ENCODE measurements around the gene ELP5.
A peak's percentile ranks its signal among the peaks of the same experiment; 100 is the strongest.

The ELP5 gene, protein sequence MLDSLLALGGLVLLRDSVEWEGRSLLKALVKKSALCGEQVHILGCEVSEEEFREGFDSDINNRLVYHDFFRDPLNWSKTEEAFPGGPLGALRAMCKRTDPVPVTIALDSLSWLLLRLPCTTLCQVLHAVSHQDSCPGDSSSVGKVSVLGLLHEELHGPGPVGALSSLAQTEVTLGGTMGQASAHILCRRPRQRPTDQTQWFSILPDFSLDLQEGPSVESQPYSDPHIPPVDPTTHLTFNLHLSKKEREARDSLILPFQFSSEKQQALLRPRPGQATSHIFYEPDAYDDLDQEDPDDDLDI

DNA sequence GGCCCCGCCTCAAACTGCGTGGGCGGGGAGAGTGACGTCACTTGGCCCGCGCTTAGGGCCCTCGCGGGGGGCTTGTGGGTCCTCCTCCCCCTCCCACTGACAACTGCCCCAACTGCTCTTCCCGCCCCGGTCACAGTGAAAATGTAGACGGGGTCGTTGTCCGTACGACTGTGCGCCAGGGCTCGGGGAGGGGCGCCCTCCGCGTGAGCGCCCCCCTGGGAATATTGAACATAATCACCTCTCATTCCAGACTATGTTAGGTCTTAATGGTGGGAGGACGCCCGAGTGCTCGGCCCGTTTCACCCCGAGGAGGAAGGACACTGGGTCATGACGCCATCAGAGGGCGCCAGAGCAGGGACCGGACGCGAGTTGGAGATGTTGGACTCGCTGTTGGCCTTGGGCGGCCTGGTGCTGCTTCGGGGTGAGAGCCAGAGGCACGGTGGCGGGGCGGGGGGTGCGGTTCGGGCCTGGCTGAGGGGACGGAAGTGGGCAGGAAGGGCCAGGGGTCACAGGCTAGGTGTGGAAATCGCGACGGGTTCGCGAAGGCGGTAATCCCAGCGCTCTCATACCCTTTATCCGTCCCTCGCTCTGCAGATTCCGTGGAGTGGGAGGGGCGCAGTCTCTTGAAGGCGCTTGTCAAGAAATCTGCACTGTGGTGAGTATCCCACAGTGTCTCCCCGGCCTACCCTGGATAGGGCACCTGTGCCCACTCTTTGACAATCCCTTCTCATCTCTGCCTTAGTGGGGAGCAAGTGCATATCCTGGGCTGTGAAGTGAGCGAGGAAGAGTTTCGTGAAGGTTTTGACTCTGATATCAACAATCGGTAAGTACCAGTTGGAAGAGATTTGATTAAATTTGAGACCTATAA, at the start of gene ELP5:
Gene ELP5 (plus strand): TSS at position 40 of the 868 bp plus-strand sequence. CDS start 336 bp downstream, at position 376.
- DNase-seq = peak; percentile 80 to 81

DNA sequence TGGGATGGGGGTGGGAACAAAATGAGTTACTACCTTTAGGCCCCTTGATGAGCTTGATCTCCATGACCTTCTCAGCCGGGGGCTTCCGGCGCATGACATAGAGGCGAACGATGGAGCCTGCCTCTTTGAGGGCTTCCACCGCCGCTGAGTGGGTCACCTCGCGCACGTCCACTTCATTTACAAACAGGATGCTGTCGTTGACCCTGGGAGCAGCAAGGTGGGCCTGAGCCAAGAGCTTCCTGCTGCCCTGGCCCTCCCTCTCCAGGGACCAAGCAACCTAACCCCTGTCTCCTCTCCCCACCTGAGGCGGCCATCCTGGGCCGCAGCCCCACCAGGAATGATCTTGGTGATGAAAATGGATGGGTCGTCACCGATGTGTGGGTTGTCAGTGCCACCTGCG, 48.6 kb upstream of the ELP5 start:
- DNase-seq = no peak

DNA sequence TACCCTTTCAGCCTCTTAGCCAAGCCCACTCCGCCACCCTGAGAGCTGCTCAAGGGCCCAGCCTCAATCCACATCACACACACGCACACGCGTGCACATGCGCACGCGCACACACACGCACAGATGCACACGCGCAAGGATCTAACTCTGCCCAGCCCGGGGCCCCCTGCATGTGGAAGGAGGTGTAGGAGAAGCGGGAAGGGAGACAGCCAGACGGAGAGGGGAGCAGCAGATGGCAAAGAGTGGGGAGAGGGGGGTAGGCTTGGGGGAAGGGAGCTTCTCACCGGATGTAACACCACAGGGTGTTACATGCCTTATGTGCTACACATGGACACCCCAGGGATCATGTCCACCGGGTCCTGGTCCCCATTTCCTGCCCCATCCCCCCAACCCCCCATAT, 47.7 kb upstream of the ELP5 start:
- DNase-seq = no peak

DNA sequence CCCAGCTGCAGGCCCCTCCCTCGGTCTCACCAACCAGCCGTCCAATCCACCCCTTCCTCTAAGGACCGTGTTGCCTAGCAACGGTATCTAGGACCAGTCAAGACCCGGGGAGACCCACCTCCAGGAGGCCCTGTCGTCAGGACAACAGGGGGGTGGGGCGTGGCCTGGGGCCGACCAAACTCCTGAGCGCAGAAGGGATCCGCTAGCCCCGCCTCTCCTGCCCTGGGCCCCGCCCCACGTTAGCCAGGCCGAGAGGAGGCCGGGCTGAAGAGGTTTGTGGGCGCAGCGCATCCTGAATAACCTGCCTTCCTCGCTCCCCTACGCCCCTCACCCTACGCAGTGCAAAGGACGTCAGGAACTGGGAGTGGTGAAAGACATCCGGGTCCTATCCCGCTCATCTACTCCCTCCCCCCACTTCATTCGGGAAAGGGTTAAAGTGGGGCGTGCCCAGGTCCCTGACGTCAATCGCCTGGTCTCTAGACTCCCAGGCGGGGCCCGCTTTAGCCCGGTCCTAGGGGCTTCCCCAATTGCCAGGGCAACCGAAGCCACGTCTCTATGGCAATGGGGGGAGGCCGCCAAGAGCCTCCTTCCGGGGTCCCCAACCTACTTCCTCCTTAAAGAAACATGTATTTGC, 47.1 kb upstream of the ELP5 start:
- peak; percentile 89 to 92 for DNase-seq

DNA sequence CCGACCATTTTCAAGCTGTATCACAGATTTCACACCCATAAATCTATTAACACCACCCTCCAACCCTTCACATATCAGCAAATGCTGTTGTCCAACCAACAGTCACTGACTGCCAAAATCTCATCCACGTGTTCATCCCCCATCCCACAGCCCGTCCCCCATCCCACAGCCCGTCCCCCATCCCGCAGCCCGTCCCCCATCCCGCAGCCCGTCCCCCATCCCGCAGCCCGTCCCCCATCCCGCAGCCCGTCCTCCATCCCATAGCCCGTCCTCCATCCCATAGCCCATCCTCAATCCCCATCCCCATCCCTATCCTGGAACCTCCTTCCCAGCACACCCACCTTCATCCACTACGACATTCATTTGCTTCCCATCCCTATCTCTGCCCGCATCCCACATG, 46.5 kb upstream of the ELP5 start:
- no peak for DNase-seq

DNA sequence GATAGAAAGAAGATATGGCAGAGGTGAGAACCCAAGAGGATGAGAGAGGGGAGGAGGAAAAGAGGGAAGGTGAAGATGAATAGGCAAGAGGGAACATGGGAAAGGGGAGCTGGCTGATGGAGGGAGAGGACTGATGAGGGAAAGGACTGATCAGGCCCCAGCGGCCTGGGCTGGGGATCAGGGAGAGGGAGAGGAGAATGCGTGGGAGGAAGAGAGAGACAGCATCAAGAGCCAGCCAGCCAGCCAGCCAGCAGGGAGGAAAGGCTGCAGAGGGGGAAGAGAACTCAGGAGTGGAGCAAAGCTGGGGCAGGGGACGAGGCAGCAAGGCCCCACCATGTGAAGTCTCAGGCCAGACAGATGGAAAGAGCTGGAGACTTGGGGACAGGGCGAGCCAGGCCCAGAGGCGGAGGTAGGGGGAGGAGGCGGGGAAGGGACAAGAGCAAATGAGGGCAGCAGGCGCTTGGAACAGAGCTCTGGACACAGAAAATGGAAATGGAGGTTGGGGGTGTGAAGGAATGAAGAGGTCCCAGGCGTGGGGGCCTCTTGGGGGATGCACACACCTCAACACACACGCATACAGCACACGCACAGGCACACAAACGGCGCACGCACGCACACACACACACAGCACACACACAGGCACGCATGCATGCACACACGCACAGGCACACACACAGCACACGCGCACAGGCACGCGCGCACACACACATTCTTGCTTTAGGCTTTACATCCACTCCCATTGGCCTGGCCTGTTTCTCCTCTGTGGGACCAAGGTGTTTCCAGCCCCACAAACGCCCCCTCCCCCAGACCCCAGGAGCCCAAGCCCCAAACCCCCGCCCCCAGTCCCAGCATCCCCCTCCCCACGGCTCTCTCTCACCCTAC, 44.7 kb upstream of the ELP5 start:
- no peak for DNase-seq

DNA sequence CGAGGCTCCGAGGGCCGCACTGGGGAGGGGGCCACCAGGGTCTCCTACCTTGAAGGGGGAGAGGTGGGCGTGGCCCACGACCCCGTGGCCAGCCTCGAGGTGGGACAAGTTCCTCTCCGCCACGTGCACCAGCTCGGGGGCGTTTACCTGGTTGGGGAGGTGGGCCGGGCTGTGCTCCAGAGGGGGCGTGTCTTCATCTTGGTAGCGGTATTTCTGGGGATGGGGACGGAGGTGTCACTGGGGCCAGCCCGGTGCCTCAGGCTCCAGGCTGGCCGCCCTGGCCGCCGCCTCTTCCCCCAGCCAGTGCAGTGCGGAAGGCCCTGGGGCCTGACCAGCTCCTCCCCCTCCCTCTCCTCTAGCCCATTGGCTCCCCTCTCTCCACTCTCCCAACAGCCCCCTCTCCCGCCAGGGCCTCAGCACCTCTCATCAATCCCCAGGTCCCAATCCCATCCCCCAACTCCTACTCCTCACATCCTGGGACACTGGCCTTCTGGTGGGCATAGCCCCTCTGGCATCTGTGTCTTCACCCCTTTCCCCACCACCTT, 43.9 kb upstream of the ELP5 start:
- no peak for DNase-seq

DNA sequence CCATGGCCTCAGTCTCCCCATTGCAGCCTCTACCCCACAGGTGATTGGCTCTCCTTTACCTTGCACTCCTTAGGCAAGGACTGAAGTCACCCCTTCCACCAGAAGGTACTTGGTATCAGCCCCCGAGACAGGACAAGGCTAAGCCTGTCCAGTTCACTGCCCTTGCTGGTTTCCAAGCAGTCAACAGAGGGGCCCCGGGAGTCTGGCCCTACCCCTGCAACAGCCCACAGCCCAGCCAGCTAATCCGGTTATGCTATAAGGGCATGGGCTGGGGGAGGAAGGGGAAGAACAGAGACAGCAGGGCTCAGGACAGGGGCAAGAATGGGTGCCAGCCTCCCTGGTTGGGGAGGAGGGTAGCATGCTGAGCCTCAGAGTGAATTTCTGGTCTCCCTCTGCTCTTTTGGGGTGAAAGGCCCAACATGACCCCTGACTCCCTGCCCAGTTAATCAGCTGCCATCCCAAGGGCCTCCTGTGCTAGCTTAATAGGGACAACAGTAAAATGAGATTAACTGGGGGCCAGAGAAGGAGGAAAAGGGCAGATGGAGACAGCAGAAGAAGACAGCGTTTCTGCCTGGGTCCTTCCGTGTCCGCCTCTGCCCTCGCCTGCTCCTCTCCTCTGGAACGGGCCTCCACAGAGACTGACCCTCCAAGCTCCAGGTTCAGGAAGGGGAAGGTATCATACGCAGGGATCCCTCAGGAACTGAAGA, 43.1 kb upstream of the ELP5 start:
- DNase-seq = no peak

DNA sequence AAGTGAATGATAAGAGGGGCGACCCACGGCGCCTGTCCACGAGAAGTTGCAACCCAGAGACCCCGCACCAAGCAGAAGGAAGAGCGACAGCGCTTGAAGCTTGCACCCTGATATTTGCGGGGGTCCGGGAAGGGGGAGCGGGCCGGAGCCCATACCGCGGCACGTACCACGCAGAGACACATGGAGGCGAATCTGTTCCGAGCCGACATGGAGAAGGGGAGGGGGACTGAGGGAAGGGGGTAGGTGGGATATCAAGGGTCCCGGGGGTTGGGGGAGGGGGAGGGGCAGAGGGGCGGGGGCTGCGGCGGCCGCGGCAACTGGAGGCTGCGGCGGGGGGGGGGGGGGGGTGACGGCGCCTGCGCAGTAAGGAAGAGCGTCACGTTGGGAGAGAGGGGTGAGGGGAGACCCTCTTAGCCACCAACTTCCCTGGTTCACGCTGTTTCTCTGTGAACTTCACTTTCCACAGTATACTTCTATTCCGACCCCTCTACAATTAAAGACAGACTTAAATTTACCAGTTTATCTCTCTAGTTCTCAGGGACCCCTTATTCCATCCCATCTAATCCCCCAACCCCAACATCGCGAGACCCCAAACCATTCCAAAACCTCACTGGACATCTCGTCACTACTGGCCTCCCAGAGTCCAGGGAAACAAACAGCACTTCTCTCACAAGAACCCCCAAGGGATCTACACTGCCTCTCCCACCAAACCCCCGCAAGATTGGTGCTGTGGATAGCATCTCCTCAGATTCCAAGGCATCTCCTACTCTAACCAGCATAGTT, 40.3 kb upstream of the ELP5 start:
- no peak for DNase-seq

DNA sequence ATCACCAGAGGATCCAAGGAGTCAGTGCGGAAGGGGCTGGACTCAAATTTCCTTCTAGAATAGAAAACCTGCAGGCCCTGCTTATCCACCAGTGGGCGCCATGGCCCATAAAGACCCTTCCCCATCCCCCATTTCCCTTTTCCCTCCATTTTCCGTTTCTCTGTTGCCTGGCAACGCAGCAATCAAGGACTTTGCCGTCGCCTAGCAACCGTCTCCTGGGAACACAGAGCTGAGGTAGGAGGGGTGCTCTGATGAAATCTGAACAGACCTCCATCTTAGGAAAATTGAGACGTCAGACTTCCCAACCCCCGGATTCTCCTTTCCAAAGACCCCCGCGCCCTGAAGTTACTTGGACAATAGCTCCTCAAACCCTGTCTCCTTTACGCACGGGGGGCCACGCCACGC, 38.1 kb upstream of the ELP5 start:
- DNase-seq = no peak

DNA sequence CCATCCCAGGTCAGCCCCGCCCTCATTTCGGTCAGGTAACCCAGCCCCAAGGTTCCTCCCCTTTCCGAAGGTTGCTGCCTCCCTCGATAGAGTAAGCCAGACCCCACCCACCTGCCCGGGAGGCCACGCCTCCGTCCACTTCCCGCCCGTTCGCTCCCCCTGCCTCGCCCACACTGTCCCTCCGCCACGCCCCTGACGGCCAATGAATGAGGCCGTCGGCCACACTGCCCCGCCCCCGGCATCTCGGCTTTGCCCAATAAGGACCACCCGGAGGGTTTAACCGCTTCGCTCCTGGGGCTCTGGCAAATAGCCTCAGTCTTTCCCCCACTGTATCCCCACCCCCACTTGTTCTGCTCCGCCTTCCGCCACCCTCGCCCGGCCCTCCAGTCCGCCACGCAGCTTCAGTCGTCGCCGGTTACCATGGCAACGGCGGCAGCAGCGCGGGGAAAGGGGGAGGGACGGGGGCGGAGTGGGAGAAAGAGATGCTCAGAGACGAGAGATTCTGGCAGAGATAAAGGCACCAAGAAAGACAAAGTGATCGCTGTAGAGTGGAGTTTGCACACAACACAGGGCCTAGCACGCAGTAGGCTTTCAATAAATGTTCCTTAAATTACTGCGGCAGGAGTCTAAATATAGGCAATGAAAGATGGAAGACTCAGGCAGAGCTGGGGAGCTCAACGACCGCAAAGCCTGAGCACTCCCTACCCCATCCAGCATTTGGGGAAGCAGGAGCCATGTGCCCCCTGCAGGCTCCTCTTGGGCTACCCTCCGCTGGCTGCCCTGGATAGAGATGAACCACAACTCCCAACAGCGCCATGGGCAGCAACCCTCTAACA, 37.5 kb upstream of the ELP5 start:
- peak; percentile 99 for DNase-seq

DNA sequence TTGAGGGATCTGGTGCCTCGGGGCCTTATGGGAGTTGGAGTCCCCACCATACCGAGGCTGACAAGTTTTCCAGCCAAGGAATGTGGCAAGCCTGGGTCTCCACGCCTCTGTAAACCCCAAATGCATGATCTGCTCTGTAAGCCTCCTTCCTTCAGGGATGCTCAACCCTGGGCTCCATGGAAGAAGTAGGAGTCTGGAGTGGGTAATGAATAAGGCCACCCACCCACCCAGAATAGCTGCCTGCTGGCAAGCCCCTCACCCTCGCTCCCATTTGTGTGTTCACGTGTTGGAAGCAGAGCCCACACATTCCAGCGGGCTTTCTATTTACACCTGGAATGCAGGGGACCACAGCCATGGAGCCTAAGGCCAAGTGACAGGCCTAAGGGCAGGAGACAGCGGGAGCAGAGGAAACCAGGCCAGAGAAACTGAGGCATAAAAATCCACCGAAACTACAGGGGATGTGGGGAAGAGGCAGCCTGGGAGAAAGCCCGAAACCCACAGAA, 36.8 kb upstream of the ELP5 start:
- no peak for DNase-seq

DNA sequence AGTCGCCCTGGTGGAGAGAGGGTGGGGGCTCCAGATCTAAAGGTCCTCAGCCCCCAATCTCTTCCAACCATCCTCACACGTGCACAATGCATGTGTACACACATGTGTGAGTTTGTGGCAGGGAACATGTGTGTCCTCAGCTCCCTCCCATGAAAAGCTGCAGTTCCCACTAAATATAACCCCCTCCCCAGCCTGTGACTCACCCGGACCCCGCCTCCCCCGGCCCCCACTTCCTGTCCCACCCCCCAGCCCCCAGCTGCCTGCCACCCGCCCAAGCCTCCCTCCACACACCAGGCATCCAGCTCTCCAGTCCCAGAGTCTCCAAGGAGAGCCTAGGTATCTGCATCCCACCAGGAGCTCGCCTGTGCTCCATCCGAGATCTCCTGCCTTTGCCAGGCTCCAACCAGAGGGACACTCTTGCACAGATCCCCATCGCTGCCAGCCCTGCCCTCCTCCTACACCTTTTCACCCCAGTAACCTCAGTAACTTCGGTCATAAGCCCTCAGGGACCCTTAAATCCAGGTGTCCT, 36.3 kb upstream of the ELP5 start:
- DNase-seq = no peak

DNA sequence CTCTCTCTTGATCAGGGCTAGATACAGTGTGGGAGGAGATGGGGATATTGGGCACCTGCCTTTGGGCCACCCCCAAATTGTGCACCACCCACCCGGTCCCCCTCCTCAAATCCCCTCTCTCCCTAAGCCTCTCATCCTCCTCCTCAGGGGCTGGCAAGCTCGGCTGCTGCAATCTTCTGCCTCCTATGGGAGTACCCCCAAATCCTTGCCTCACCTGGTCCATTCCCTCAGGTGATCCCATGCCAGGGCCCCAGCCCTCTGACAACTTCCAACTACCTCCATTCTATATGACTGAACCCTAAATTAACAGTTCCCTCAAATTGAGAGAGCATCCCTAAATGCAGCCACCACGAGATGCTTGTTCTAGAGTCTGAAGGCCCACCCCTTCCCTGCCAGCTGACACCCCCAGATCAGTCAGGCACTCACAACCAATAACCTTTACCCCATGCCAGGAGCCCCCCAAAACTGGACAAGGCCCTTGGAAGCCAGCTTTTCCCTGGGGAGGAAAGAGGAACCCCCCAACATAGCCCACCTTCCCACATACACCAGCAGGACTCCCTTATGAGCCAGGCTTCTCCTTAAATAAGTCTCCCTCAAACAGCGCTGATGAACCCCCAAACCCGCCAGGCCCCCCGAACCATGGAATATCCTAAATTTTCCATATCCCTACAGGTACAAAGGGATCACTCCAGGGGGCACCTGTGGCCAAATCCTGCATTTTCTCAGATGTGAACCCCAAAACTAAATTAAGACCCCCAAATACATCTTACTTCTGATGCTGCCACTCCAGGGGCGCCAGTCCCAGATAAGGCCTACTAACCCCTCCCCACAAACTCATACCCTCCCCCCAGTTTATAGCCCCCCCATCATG, 35.5 kb upstream of the ELP5 start:
- no peak for DNase-seq

DNA sequence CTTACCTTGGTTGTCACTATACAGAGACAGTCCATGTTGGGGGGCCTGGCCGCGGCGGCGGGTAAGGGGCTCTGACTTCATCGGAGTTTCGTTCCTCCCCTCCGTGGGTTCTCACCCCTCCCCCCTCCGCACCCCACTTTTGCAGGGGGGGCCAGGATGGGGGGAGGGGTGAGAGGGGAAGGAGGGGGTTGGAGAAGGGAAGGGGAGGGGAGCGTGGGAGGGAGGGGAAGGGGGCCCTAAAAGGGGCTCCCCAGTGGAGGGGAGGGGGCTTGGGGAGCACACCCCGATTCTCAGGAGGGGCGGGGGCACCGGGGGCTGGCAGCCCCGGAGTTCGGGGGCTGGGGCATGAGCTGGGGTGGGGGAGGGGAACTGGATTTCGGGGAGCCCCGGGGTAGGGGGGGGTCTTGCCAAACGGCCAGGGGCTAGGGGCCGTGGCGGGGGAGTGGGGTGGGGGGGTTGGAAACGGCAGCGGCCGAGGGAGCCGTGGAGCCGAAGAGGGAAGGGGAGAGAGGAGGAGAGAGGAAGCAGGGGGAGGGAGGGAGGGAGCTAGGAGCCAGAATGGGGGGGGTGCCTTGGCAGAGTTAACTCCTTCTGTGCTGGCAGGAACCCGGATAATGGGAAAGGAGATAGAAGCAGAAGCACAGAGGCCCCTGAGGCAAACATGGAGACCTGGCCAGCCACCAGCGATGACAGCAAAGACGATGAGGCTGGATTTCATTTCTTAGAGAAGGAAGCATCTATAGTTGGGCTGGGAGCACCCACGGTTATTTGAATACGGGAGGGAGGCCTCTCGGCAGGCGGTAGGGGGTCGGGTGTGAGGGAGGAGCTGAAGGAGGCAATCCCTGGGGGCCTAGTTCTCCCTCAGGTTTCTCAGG, 34.7 kb upstream of the ELP5 start:
- no peak for DNase-seq

DNA sequence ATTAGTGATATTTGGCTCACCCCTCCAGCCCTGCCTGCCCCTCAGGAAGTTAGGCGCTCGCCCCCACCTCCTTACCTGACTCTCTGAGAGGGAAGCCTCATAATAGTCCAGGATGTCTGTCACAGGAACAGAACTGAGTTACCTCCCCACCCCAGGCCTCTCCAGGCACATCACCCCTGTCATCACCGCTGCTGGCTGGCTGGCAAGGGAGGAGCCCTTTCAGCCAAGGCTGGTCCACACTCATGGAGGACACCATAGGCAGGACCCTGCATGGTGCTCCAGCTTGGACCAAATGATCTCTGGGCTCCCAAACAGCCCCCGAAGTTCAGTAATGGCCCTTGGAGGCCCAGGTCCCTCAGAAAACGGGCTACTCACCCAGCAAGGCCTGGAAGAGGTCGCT, 33.8 kb upstream of the ELP5 start:
- DNase-seq = no peak

DNA sequence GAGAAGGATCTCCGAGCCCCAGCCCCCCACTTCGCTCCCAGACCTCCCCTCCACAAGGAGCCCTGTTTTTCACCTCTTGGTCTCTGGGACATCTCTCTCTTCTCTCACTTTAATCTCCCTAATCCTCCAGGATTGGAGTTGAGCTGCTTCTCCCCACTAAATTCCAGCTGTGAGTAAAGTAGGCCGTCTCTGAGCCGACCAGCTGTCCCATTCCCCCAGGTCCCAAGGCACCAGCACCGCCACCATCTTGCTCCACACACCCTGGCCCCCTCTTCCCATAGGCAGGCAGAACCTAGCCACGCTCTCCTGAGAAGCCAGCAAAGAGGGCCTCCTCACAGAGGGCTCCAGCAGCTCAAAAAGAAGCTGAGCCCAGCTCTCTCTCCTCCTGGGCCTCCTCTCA, 33.3 kb upstream of the ELP5 start:
- DNase-seq = no peak
